Measurements from ENCODE around the gene MACROD1.

The MACROD1 gene

DNA sequence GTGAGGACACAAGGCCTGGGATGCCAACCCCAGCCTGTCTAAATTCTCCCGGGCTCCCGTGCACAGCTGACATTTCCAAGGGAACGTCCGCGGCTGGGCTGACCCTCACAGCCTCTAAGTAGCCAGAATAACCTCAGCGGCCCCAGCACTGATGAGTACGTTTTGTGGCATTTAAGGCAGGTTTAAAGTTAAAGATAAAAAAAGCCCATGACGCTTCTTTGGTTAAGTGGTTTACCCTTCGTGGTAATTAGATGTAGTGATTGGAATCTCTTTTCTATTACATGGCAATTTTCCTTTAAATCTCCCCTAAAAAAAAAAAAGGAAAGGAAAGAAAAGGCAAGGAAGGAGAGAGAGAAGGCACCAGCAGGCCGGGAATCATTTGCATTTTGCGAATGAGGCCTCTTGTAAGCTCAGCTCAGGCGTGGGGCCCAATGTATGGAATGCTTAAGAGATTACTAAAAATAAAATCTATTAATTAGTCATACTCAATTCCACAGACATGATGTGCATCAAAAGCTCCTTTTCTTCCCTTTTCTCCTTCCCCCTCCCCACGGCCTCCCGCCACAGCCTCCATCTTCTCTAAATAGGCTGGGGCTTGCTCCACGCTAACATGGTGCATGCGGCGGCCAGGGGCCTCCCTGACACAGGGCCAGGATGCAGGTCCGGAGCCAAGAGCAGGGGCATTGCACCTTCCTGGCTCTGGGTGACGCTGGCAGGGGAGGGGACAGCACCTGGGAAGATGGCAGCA, 44.1 kb downstream of the MACROD1 start:
- Histone ChIP-seq H3K36me3 (ENCODE audit: control insufficient read depth in 2 of 2, insufficient read depth in 2 of 2, low read length in 2 of 2) (no peaks in the 10 kb centered on the region), H3K9me3 (ENCODE audit: control insufficient read depth in 2 of 2, low read length in 2 of 2) (no peaks in the 10 kb centered on the region), H3K27ac (ENCODE audit: low read depth in 2 of 2, low read length in 2 of 2) (no peak overlapping the region), H3K4me3 (ENCODE audit: low read length in 2 of 2) (no peak overlapping the region), H3K4me1 (ENCODE audit: control insufficient read depth in 2 of 2, insufficient read depth in 2 of 2, low read length in 2 of 2) (no peaks in the 10 kb centered on the region), H3K9ac (ENCODE audit: low read depth in 1 of 2, low read length in 2 of 2) (no peak overlapping the region), H3K27me3 (ENCODE audit: control insufficient read depth in 2 of 2, insufficient read depth in 2 of 2, low read length in 2 of 2) (no peaks in the 10 kb centered on the region)

DNA sequence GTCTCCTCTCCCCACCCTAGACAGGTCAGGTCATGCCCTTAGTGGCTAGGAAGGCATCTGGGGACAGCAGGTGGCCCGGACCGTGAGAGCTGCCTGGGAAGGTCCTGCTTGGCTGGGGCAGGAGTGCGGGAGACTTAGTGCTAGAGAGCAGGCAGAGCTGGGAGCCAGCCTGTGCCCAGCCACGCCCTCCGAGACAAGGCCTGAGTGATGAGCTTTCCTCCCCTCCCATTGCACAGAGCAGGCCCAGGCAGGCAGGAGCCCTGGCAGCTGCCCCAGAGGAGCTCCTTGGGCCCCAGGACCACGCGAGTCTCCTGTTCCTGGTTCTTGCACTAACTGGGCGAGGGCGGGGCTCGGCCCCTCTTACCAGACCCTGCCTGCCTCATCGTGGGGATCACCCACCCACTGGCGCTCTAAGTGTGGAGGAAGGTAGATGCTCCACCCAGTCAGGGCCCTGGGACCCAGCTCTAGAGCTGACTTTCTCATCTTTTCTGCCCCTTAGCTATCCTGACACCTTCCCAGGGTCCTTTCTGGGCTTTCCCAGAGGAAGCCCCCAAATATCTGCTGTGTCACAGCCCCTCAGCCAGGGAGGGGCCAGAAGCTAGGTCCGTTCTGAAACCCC, 44.9 kb downstream of the MACROD1 start:
- H3K9me3 ChIP-seq (ENCODE audit: control insufficient read depth in 2 of 2, low read length in 2 of 2) = no peaks in the 10 kb centered on the region
- no peaks in the 10 kb centered on the region for H3K4me1 ChIP-seq (ENCODE audit: control insufficient read depth in 2 of 2, insufficient read depth in 2 of 2, low read length in 2 of 2)
- H3K4me3 ChIP-seq (ENCODE audit: low read length in 2 of 2) = no peak overlapping the region
- H3K9ac ChIP-seq (ENCODE audit: low read depth in 1 of 2, low read length in 2 of 2) = no peak overlapping the region
- H3K36me3 ChIP-seq (ENCODE audit: control insufficient read depth in 2 of 2, insufficient read depth in 2 of 2, low read length in 2 of 2) = no peaks in the 10 kb centered on the region
- H3K27ac ChIP-seq (ENCODE audit: low read depth in 2 of 2, low read length in 2 of 2) = no peak overlapping the region
- no peaks in the 10 kb centered on the region for H3K27me3 ChIP-seq (ENCODE audit: control insufficient read depth in 2 of 2, insufficient read depth in 2 of 2, low read length in 2 of 2)

DNA sequence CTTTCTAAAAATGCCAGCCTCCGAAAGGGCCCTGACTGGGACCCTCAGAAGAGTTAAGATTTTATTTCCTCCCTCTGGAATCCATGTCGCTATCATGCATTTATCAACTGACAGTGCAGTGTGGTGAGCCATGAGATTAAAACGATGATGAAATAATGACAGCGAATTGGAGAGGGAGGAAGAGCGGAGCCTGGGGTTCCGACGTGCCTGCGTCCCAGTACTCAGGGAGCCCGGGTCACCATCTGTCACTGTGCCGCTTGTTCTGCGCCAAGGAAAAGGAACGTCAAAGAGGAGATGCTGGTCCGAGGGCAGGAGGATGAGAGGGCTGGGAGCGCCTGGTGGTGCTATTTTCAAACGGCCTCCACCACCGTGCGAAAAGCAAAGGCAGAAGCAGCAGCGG, 46.2 kb downstream of the MACROD1 start:
- Histone ChIP-seq H3K9me3 (ENCODE audit: control insufficient read depth in 2 of 2, low read length in 2 of 2) (no peaks in the 10 kb centered on the region), H3K27ac (ENCODE audit: low read depth in 2 of 2, low read length in 2 of 2) (no peak overlapping the region), H3K36me3 (ENCODE audit: control insufficient read depth in 2 of 2, insufficient read depth in 2 of 2, low read length in 2 of 2) (no peaks in the 10 kb centered on the region), H3K9ac (ENCODE audit: low read depth in 1 of 2, low read length in 2 of 2) (no peak overlapping the region), H3K4me3 (ENCODE audit: low read length in 2 of 2) (no peak overlapping the region), H3K4me1 (ENCODE audit: control insufficient read depth in 2 of 2, insufficient read depth in 2 of 2, low read length in 2 of 2) (no peaks in the 10 kb centered on the region), H3K27me3 (ENCODE audit: control insufficient read depth in 2 of 2, insufficient read depth in 2 of 2, low read length in 2 of 2) (no peaks in the 10 kb centered on the region)

DNA sequence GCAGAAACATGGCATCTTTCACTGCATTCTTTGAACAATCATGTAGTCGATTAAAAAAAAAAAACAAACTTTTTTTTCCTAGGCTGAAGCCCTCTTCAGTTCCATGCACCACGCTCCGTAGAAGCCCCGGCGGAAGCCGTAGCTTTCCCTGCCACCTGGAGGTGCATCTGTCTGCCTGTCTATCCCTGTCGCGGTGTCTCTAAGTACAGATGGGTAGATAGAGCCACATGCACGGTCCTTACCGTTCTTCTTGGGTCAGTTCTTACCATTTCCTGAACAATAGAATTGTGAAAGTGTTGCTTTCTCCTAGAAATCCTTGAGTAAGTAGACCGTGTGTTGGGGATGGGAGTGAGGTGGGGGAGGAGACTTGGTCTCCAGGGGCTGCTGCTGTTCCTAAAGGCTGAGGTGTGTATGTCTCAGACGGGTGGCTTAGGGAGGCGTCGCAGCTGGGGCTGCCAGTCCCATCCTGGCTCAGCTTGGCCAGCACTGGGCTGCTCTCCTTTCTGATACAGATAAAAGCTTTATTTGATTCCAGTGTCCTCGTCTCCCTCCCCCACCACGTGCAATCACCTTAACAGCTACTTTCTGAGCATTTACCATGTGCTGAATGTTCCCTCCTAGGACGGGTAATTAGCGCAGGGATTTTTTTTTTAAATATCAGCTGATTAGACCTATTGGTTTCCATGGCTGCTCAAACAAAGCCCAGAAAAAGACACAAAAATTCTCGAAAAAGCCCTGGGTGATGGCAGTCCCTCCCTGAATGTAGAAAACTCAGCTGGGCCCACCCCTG, 46.8 kb downstream of the MACROD1 start:
- H3K27me3 ChIP-seq (ENCODE audit: control insufficient read depth in 2 of 2, insufficient read depth in 2 of 2, low read length in 2 of 2) = no peaks in the 10 kb centered on the region
- H3K36me3 ChIP-seq (ENCODE audit: control insufficient read depth in 2 of 2, insufficient read depth in 2 of 2, low read length in 2 of 2) = no peaks in the 10 kb centered on the region
- H3K27ac ChIP-seq (ENCODE audit: low read depth in 2 of 2, low read length in 2 of 2) = no peak overlapping the region
- H3K4me1 ChIP-seq (ENCODE audit: control insufficient read depth in 2 of 2, insufficient read depth in 2 of 2, low read length in 2 of 2) = no peaks in the 10 kb centered on the region
- no peak overlapping the region for H3K9ac ChIP-seq (ENCODE audit: low read depth in 1 of 2, low read length in 2 of 2)
- H3K4me3 ChIP-seq (ENCODE audit: low read length in 2 of 2) = no peak overlapping the region
- H3K9me3 ChIP-seq (ENCODE audit: control insufficient read depth in 2 of 2, low read length in 2 of 2) = no peaks in the 10 kb centered on the region

DNA sequence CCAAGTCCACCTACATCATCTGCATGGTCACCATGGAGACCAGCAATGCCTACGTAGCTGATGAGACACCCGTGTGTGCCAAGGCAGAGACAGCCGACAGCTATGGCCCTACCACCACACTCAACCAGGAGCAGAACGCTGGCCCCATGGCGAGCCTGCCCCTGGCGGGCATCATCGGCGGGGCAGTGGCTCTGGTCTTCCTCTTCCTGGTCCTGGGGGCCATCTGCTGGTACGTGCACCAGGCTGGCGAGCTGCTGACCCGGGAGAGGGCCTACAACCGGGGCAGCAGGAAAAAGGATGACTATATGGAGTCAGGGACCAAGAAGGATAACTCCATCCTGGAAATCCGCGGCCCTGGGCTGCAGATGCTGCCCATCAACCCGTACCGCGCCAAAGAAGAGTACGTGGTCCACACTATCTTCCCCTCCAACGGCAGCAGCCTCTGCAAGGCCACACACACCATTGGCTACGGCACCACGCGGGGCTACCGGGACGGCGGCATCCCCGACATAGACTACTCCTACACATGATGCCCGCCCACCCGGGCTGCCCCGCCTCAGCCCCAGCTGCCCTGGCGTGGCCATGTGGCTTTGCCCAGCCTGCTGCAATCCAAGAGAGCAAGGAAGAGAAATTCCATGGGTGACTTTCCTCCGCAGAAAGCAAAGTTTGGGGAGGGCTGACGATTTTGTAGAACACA, 48.0 kb downstream of the MACROD1 start:
- no peak overlapping the region for H3K27ac ChIP-seq (ENCODE audit: low read depth in 2 of 2, low read length in 2 of 2)
- no peaks in the 10 kb centered on the region for H3K36me3 ChIP-seq (ENCODE audit: control insufficient read depth in 2 of 2, insufficient read depth in 2 of 2, low read length in 2 of 2)
- no peak overlapping the region for H3K4me3 ChIP-seq (ENCODE audit: low read length in 2 of 2)
- H3K9ac ChIP-seq (ENCODE audit: low read depth in 1 of 2, low read length in 2 of 2) = no peak overlapping the region
- no peaks in the 10 kb centered on the region for H3K27me3 ChIP-seq (ENCODE audit: control insufficient read depth in 2 of 2, insufficient read depth in 2 of 2, low read length in 2 of 2)
- no peaks in the 10 kb centered on the region for H3K9me3 ChIP-seq (ENCODE audit: control insufficient read depth in 2 of 2, low read length in 2 of 2)
- no peaks in the 10 kb centered on the region for H3K4me1 ChIP-seq (ENCODE audit: control insufficient read depth in 2 of 2, insufficient read depth in 2 of 2, low read length in 2 of 2)

DNA sequence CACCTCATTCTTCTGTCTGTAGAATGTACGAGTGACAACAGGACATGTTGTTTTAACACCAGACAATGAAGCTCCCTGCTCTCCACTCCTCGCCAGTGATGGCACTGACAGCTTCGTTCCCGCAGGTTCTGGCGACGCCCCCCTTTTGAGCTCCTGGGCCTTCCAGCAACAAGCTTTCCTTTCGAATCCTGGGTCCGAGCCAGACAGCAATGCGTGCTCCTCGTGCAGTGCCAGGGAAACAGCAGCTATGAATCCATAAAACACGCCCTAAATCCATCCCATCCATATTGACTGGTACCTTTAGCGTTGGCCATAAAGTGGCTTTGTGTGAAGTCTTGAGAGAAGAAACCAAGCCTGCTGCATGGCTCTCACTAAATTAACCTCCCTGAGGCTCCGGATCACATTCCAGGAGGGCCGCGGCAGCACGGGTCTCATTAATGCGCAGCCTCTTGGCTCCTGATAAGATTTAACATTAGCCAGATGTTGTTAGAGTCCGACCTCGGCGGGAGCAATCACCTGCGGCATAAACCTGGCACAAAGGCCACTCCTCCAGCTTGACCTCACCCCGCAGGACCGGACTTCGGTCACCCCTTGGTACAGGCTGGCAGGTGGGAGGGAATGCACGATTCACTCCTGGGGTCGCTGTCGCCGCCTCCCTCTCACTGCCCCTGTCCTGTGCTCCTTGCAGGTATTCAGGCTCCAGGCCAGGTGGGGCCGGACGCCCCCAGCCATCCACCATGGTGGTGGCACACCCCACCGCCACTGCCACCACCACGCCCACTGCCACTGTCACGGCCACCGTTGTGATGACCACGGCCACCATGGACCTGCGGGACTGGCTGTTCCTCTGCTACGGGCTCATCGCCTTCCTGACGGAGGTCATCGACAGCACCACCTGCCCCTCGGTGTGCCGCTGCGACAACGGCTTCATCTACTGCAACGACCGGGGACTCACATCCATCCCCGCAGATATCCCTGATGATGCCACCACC, 50.1 kb downstream of the MACROD1 start:
- Histone ChIP-seq H3K36me3 (ENCODE audit: control insufficient read depth in 2 of 2, insufficient read depth in 2 of 2, low read length in 2 of 2) (no peaks in the 10 kb centered on the region), H3K27me3 (ENCODE audit: control insufficient read depth in 2 of 2, insufficient read depth in 2 of 2, low read length in 2 of 2) (no peaks in the 10 kb centered on the region), H3K27ac (ENCODE audit: low read depth in 2 of 2, low read length in 2 of 2) (no peak overlapping the region), H3K4me1 (ENCODE audit: control insufficient read depth in 2 of 2, insufficient read depth in 2 of 2, low read length in 2 of 2) (no peaks in the 10 kb centered on the region), H3K9ac (ENCODE audit: low read depth in 1 of 2, low read length in 2 of 2) (no peak overlapping the region), H3K4me3 (ENCODE audit: low read length in 2 of 2) (no peak overlapping the region), H3K9me3 (ENCODE audit: control insufficient read depth in 2 of 2, low read length in 2 of 2) (no peaks in the 10 kb centered on the region)

DNA sequence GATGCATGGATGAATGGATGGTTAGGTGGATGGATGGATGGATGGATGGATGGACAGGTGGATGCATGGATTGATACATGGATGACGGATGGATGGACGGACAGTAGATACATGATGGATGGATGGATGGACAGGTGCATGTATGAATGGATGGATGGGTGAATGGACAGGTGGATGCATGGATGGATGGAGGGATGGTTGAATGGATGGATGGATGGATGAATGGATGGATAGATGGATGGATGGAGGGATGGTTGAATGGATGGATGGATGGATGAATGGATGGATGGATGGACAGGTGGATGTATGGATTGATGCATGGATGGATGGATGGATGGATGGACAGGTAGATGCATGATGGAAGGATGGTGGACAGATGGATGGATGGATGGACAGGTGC, 51.7 kb downstream of the MACROD1 start:
- Histone ChIP-seq H3K4me3 (ENCODE audit: low read length in 2 of 2) (no peak overlapping the region), H3K9me3 (ENCODE audit: control insufficient read depth in 2 of 2, low read length in 2 of 2) (no peaks in the 10 kb centered on the region), H3K36me3 (ENCODE audit: control insufficient read depth in 2 of 2, insufficient read depth in 2 of 2, low read length in 2 of 2) (no peaks in the 10 kb centered on the region), H3K9ac (ENCODE audit: low read depth in 1 of 2, low read length in 2 of 2) (no peak overlapping the region), H3K4me1 (ENCODE audit: control insufficient read depth in 2 of 2, insufficient read depth in 2 of 2, low read length in 2 of 2) (no peaks in the 10 kb centered on the region), H3K27me3 (ENCODE audit: control insufficient read depth in 2 of 2, insufficient read depth in 2 of 2, low read length in 2 of 2) (no peaks in the 10 kb centered on the region), H3K27ac (ENCODE audit: low read depth in 2 of 2, low read length in 2 of 2) (no peak overlapping the region)

DNA sequence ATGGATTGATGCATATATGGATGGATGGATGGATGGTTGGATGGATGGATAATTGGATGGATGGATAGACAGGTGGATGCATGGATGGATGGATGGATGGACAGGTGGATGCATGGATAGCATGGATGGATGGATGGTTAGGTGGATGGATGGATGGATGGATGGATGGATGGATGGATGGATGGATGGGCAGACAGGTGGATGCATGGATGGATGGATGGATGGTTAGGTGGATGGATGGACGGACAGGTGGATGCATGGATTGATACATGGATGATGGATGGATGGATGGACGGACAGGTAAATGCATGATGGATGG, 52.5 kb downstream of the MACROD1 start:
- no peak overlapping the region for H3K4me3 ChIP-seq (ENCODE audit: low read length in 2 of 2)
- H3K4me1 ChIP-seq (ENCODE audit: control insufficient read depth in 2 of 2, insufficient read depth in 2 of 2, low read length in 2 of 2) = no peaks in the 10 kb centered on the region
- no peaks in the 10 kb centered on the region for H3K9me3 ChIP-seq (ENCODE audit: control insufficient read depth in 2 of 2, low read length in 2 of 2)
- no peak overlapping the region for H3K27ac ChIP-seq (ENCODE audit: low read depth in 2 of 2, low read length in 2 of 2)
- no peaks in the 10 kb centered on the region for H3K27me3 ChIP-seq (ENCODE audit: control insufficient read depth in 2 of 2, insufficient read depth in 2 of 2, low read length in 2 of 2)
- H3K9ac ChIP-seq (ENCODE audit: low read depth in 1 of 2, low read length in 2 of 2) = no peak overlapping the region
- no peaks in the 10 kb centered on the region for H3K36me3 ChIP-seq (ENCODE audit: control insufficient read depth in 2 of 2, insufficient read depth in 2 of 2, low read length in 2 of 2)

DNA sequence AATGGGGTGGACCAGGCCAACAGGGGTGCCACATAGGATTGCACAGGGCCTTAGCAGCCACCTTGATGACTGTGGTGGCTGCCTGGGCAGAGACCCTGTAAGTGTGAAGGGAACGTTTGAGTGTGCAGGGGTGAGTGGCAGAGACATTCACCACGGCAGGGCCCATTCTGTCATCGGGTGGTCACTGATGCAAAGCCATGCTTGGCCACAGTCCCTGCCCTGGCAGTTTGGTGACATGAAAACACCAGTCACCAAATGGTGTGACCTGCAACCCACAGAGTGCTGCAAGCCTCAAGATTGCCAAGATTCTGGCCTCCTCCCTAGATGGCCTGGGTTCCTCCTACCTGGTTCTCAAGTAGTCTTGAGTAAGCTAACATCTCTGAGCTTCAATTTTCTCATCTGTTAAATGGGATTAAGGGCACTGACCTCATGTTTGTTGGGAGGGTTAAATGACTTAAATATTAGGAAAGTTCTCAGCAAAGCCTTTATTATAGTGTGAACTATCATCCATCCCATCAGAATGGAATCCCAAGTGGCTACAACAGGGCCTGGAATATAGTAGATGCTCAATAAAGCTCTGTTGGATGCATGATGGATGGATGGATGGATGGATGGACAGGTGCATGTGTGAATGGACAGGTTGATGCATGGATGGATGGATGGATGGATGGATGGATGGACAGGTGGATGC, 53.0 kb downstream of the MACROD1 start:
- H3K4me1 ChIP-seq (ENCODE audit: control insufficient read depth in 2 of 2, insufficient read depth in 2 of 2, low read length in 2 of 2) = no peaks in the 10 kb centered on the region
- H3K27me3 ChIP-seq (ENCODE audit: control insufficient read depth in 2 of 2, insufficient read depth in 2 of 2, low read length in 2 of 2) = no peaks in the 10 kb centered on the region
- no peak overlapping the region for H3K27ac ChIP-seq (ENCODE audit: low read depth in 2 of 2, low read length in 2 of 2)
- H3K4me3 ChIP-seq (ENCODE audit: low read length in 2 of 2) = no peak overlapping the region
- no peaks in the 10 kb centered on the region for H3K36me3 ChIP-seq (ENCODE audit: control insufficient read depth in 2 of 2, insufficient read depth in 2 of 2, low read length in 2 of 2)
- no peaks in the 10 kb centered on the region for H3K9me3 ChIP-seq (ENCODE audit: control insufficient read depth in 2 of 2, low read length in 2 of 2)
- no peak overlapping the region for H3K9ac ChIP-seq (ENCODE audit: low read depth in 1 of 2, low read length in 2 of 2)

All from mucosa of rectum (tissue), 2 donors.